Measurements from ENCODE around the gene CPHXL.

Gene CPHXL

DNA sequence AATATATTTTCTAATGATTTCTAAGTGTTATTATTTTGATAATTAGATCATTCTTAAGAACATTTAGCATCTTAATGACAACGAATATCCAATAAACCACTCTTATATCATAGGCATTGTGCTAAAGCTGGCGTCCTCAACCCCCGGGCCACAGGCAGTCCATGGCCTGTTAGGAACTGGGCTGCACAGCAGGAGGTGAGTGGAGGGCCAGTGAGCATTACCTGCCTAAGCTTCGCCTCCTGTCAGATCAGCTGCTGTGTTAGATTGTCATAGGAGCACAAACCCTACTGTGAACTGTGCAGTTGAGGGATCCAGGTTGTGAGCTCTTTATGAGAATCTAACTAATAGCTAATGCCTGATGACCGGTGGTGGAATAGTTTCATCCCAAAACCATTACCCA lies 28.7 kb downstream of the CPHXL start:
- DNase-seq, result no peak

DNA sequence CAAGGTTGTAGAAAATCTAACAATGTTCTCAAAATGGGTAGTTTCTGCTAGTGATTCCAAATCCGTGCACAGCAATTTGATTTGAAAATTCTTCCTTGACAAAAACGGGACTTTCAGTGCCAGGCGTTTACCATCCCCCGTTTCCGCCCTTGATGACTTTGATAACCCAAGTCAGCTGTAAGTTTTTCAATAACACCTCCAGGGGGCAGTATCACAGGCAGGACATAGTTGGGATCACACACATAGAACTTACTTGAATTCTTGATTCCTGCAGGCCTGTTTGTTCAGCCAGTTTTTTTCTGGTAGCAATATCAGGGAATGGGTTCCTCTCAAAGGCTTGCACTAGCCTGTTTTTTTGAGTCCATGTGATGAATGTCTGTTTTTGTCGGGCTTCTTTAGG lies 30.6 kb downstream of the CPHXL start:
- no peak for DNase-seq

- DNase-seq, result no peak
Observed at GRCh38 chr16:75687361-75687760, 38.9 kb downstream of the CPHXL start.

DNA sequence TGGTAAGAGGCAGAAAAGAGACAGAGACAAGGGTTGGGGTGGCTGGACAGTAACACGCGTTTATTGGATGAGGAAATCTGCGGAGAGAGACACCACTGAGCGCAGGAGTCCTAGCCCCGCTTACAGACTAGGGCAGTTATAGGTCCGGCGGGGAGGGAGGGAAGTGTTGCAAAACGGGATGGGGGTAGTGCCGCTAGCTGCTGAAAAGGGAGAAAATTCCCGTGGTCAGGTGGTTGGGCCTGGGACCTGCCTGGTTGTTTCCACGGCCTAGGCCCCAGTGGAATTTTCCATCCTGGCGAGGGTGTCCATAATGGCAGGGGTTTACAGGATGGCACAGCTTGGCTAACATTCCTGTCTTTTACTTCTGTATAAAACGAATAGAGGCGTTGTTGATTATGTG lies 44.0 kb downstream of the CPHXL start:
- DNase-seq, result no peak

- no peak for DNase-seq
Observed at GRCh38 chr16:75679366-75679765, 46.9 kb downstream of the CPHXL start.

- DNase-seq, result no peak
Observed at GRCh38 chr16:75676909-75677308, 49.4 kb downstream of the CPHXL start, which contains the start of gene CPHXL2. Gene CPHXL2 (minus strand): TSS chr16:75677009. CDS start chr16:75676999, 10 bp downstream.

DNA sequence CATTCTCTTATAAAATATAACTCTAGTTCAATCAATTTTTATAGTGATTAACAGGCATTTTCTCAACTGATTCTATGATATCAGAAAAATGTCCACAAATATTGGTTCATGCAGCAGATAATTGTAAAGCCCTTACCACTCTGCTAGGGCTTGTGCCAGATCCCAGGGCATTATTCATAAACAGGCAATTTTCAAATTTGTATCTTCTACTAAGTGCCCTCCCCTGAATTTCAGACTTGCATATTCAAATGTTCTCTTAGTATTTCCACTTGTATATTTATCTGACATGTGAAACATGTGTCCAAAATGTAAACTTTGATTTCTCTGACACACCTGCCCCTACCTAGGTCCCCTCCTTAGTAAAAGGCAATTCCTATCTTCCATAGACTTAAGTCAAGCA lies 58.8 kb downstream of the CPHXL start:
- no peak for DNase-seq

Measured in fibroblast of skin of right quadriceps (primary cell).